Gastrocnemius medialis (tissue), 4 donors: ENCODE data around the gene EFCAB9. TPM values are rescaled to one million over a fixed set of nuclear protein-coding genes. Genes with fewer than 3 reads are reported as not detected.

Experiments
- ATAC-seq, 2 donors: fragments of 150-250 bp; one replicate each; pipeline ENCODE4 v1.9.1; 2016
- DNase-seq, 2 donors: peaks; one replicate each; pipeline ENCODE4 v3.0.0-alpha.2; 2019
- H3K27ac ChIP-seq, 4 donors: fragments of 200-600 bp; sonication (generic); 1 replicate in 1 of 4; 2 replicates in 3 of 4; pipeline ENCODE4 v1.5.1; 2016 to 2018; ENCODE audit warnings: mild to moderate bottlenecking in 2 of 4, moderate library complexity in 1 of 4
- H3K27me3 ChIP-seq, 3 donors: fragments of 200-600 bp; sonication (generic) in 2 of 3; 1 replicate in 1 of 3; 2 replicates in 2 of 3; pipeline versions ENCODE4 v1.5.1 to v1.6.0; 2016 to 2019; ENCODE audit warnings: mild to moderate bottlenecking in 1 of 3, moderate library complexity in 1 of 3
- H3K36me3 ChIP-seq, 2 donors: fragments of 200-600 bp; sonication (generic) in 1 of 2; one replicate each; pipeline ENCODE4 v1.5.1; 2017 to 2018
- H3K4me1 ChIP-seq, 2 donors: fragments of 200-600 bp; sonication (generic) in 1 of 2; one replicate each; pipeline ENCODE4 v1.5.1; 2016 to 2017; ENCODE audit warnings: mild to moderate bottlenecking in 2 of 2
- H3K4me3 ChIP-seq, 4 donors: fragments of 200-600 bp; sonication (generic) in 3 of 4; 1 replicate in 1 of 4; 2 replicates in 3 of 4; pipeline ENCODE4 v1.5.1; 2016 to 2019; ENCODE audit warnings: mild to moderate bottlenecking in 2 of 4
- H3K9me3 ChIP-seq, 3 donors: fragments of 200-600 bp; sonication (generic) in 2 of 3; 1 replicate in 1 of 3; 2 replicates in 2 of 3; pipeline ENCODE4 v1.5.1; 2016 to 2019
- POLR2A ChIP-seq, 2 donors: fragments of 450-650 bp; IDR thresholded peaks; one replicate each; pipeline ENCODE4 v1.6.1; 2017; ENCODE audit warnings: antibody characterized with exemption in 2 of 2, mild to moderate bottlenecking in 2 of 2, moderate library complexity in 2 of 2
- in situ Hi-C, 4 donors: fragments of 200-750 bp; cut with MboI; loops; one replicate each; pipeline versions ENCODE4 v1.15.0 to v1.8.0; 2017; ENCODE audit warnings: low sequenced_read_pairs in 4 of 4
- intact Hi-C: fragments of 100-400 bp; cut with DNase I; formaldehyde crosslinking; loops from one replicate; pipeline ENCODE4 v1.15.1; 2023; ENCODE audit warnings: low total_unique reads
- total RNA-seq, 4 donors: library from RNA; depleted of rRNA; stranded (reverse); fragments of >200 nt; gene quantifications; one replicate each; pipeline versions ENCODE4 v1.1.0 to v1.2.3, GENCODE V29; 2016
- TF ChIP-seq, protein P1 (sequence below), 5 experiments: fragments of 450-650 bp in 3 of 5; fragments of 200-600 bp in 2 of 5; sonication (generic) in 2 of 5; IDR thresholded peaks in 4 of 5; conservative IDR thresholded peaks in 1 of 5; 1 replicate in 4 of 5; 2 replicates in 1 of 5; pipeline ENCODE4 v1.5.1; 2016 to 2019; ENCODE audit warnings: antibody characterized with exemption in 5 of 5, mild to moderate bottlenecking in 3 of 5, moderate library complexity in 3 of 5

The EFCAB9 gene
- total RNA-seq, 4 donors from 2014 or later, result not detected

DNA sequence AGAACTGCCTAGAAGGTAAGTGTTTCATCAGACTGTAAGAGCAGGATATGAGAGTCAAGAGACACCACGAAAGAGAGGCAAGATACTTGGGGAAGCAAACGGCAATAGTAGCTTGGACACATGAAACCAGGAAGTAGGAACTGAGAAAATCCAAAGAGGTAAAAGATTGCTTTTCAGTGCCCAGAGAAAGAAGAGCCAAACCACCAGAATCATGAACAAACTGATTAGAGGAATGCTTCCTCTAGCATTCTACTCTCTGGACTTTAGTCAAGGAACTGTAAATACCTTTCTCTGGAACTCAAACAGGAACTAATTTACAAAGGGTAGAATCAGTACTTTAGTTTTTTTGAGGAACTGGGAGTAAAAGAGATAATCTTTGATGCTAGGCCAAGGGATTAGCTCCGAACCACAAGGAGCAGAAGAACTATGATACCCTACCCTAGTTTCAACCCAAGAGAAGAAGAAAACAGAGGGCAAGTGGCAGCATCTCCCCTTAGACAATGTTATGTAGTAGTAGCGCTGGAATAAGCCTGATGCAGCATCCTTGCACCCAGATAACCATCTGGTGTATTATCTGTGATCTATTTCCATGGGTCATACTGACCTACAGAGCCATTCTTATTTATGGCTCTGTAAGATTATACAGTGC, 41.3 kb downstream of the EFCAB9 start:
- no peak overlapping the region for H3K4me3 ChIP-seq
- H3K27ac ChIP-seq, result no peak overlapping the region
- in situ Hi-C loops (no loop called here), intact Hi-C loops (no loop called here)
- TF ChIP-seq POLR2A (IDR thresholded peaks at IDR 0.05), result no peak
- TF ChIP-seq, protein P1, sequence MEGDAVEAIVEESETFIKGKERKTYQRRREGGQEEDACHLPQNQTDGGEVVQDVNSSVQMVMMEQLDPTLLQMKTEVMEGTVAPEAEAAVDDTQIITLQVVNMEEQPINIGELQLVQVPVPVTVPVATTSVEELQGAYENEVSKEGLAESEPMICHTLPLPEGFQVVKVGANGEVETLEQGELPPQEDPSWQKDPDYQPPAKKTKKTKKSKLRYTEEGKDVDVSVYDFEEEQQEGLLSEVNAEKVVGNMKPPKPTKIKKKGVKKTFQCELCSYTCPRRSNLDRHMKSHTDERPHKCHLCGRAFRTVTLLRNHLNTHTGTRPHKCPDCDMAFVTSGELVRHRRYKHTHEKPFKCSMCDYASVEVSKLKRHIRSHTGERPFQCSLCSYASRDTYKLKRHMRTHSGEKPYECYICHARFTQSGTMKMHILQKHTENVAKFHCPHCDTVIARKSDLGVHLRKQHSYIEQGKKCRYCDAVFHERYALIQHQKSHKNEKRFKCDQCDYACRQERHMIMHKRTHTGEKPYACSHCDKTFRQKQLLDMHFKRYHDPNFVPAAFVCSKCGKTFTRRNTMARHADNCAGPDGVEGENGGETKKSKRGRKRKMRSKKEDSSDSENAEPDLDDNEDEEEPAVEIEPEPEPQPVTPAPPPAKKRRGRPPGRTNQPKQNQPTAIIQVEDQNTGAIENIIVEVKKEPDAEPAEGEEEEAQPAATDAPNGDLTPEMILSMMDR (IDR thresholded peaks at IDR 0.05 in 4 of 5, conservative IDR thresholded peaks at IDR 0.05 in 1 of 5), result no peak
- peaks cover 0 to 4% of the 10 kb centered on the region in 2 donors for H3K36me3 ChIP-seq
- no peaks in the 10 kb centered on the region for H3K9me3 ChIP-seq
- H3K27me3 ChIP-seq, result no peaks in the 10 kb centered on the region
- no peak for DNase-seq
- ATAC-seq, result no peak
- H3K4me1 ChIP-seq, result peaks cover 0 to 18% of the 10 kb centered on the region in 2 donors

DNA sequence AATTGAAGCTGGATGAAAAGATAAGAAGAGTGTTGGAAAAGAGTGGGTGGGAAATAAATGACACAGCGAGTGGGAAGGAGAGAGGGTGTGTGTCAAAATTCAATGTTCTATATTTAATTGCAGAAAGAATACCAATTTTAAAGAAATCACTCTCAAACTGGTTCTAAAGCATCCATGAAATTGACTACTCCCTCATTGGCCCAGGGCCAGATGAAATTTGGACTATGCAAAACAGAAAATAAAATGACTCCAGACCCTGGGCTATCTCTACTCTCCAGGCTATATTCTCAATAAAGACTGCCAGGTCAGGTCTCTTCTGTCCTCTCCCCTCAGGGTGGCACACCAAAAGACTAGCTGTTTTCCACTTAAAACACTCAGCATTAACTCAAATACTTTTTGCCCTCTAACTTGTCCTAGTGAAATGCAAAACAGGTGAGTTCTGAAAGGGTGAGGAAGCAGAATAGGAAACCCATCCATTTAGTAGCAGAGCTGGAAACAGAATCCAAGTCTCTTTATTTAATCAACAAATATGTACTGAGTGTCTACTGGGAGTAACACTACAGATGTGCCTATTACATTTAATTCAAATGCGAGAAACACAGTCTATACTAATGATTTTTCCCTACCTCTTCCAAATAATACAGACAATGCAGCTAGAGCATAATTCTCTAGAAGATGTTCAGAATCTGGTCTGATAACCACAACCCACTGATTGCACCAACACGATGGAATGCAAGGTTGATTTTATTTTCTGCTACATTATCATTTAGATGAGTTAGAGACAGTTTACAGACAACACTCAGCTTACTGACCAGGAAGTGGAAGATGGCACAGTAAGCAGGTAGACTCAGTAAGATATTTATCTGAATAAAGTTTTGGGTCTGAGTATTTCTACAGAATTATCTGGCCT, 42.1 kb downstream of the EFCAB9 start:
- peaks cover 0 to 4% of the 10 kb centered on the region in 2 donors for H3K36me3 ChIP-seq
- H3K4me1 ChIP-seq, result peaks cover 0 to 18% of the 10 kb centered on the region in 2 donors
- ATAC-seq (no peak), DNase-seq (no peak)
- no peak overlapping the region for H3K27ac ChIP-seq
- in situ Hi-C loops (no loop called here), intact Hi-C loops (no loop called here)
- no peaks in the 10 kb centered on the region for H3K27me3 ChIP-seq
- no peak overlapping the region for H3K4me3 ChIP-seq
- no peak for TF ChIP-seq POLR2A (IDR thresholded peaks at IDR 0.05)
- H3K9me3 ChIP-seq, result no peaks in the 10 kb centered on the region

DNA sequence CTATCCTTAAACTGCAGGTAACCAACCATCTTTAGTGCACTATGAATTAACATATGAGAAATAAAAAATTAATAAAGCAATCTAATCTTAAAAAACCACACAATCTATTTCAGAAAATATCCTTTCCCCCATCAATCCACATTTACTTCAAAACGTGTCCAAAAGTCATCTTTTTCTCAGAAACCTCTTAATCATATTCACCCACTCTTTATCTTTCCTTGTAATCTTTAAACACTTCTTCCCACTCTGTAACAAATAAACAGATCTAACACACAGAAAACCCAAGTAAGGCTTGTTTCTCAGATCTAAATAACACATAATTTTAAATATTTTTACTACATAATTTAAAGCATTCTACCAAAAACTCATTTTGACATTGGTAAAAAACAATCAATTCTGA, 44.4 kb downstream of the EFCAB9 start:
- intact Hi-C loops (no loop called here), in situ Hi-C loops (no loop called here)
- Histone ChIP-seq H3K4me1 (peaks cover 0 to 18% of the 10 kb centered on the region in 2 donors), H3K9me3 (no peaks in the 10 kb centered on the region), H3K27ac (no peak overlapping the region), H3K27me3 (no peaks in the 10 kb centered on the region), H3K4me3 (no peak overlapping the region), H3K36me3 (no peaks in the 10 kb centered on the region)
- ATAC-seq, result no peak
- TF ChIP-seq POLR2A (IDR thresholded peaks at IDR 0.05), result no peak
- TF ChIP-seq, protein P1 (IDR thresholded peaks at IDR 0.05 in 4 of 5, conservative IDR thresholded peaks at IDR 0.05 in 1 of 5), result no peak
- DNase-seq, result no peak

DNA sequence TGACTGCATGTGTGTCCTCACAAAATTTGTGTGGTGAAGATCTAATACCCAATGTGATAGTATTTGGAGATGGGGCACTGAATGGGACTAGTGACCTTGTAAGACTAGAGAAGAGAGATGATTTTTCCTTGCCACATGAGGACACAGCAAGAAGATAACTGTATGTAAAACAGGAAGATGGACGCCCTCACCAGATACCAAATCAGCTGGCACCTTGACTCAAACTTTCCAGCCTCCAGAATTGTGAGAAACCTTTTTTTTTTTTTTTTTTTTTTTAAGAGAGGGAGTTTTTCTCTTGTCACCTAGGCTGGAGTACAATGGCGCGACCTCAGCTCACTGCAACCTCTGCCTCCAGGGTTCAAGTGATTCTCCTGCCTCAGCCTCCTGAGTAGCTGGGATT, 49.3 kb downstream of the EFCAB9 start:
- Histone ChIP-seq H3K4me3 (no peak overlapping the region), H3K27ac (no peak overlapping the region), H3K36me3 (no peaks in the 10 kb centered on the region), H3K9me3 (no peaks in the 10 kb centered on the region), H3K27me3 (no peaks in the 10 kb centered on the region), H3K4me1 (no peaks in the 10 kb centered on the region)
- TF ChIP-seq, protein P1 (IDR thresholded peaks at IDR 0.05 in 4 of 5, conservative IDR thresholded peaks at IDR 0.05 in 1 of 5), result no peak
- TF ChIP-seq POLR2A (IDR thresholded peaks at IDR 0.05), result no peak
- in situ Hi-C loops (no loop called here), intact Hi-C loops (no loop called here)
- DNase-seq (no peak), ATAC-seq (no peak)

DNA sequence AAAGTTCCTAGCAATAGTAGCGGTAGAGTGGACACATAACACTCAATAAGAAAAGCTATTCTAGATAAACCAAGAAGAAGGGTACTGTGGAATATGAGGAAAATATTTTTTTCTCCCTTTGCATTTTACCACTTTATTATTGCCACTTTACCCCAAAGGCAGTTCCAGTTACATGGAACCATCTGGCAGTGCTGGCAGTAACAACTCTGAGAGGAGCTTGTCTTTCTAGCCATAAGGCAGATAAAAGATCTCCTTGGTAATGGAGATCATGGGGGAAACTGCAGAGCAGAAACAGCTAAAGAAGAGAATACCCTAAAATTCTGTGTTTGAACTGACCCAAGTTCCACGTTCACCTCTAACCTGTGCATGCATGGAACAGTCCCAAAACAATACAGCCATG, 51.1 kb downstream of the EFCAB9 start:
- ATAC-seq, result no peak
- Histone ChIP-seq H3K27ac (no peak overlapping the region), H3K27me3 (no peaks in the 10 kb centered on the region), H3K9me3 (no peaks in the 10 kb centered on the region), H3K36me3 (no peaks in the 10 kb centered on the region), H3K4me1 (no peaks in the 10 kb centered on the region), H3K4me3 (no peak overlapping the region)
- in situ Hi-C loops, result no loop called here
- no peak for DNase-seq
- intact Hi-C loops, result no loop called here
- TF ChIP-seq, protein P1 (IDR thresholded peaks at IDR 0.05 in 4 of 5, conservative IDR thresholded peaks at IDR 0.05 in 1 of 5), result no peak
- no peak for TF ChIP-seq POLR2A (IDR thresholded peaks at IDR 0.05)
